ENCODE data around the gene FBXL17. TPM values are rescaled to one million over a fixed set of nuclear protein-coding genes. Genes with fewer than 3 reads are reported as not detected.

FBXL17 gene
- total RNA-seq, 4 donors from 2014 or later, result 14.4 to 22.0 (median 16.6) TPM

DNA sequence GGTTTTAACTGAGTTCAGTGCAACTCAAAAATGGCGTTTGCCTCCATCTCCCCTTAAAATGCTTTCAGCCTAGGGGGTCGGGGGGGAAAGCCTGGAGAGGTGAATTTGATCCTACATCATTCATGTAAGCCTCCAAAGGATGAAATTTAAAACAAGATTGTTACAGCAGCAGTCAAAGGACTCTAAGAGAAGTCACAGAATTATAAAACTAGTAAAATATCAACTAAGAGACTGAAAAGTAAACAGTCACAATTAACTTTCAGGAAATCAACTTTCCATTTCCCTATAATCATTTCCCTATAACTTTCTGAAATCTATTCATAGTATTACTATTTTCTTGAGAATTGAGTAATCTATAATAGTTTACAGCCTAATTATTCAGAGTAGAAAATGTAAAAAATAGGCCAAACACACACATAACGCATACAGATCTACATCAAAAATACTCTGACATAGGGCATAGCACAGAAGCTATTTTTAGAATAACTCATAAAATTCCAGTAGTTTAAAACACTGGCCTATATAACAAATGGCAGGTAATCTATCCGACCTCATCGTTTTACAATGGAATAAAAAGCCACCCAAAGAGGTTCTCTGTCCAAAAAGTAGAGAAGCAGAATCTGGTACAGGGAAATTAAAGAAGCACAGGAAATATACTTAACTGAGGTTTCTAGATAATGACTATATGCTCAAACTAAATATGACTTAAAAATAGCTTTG, 37.6 kb downstream of the FBXL17 start:
- WGBS, result 92% methylated on average over 5 of the region's 5 CpGs
- Histone ChIP-seq H3K4me1 (no peaks in the 10 kb centered on the region), H3K27ac (replicated peaks in 1 of 4) (no peak overlapping the region), H3K9me3 (no peaks in the 10 kb centered on the region), H3K4me3 (no peak overlapping the region), H3K27me3 (no peaks in the 10 kb centered on the region), H3K36me3 (peaks cover 0 to 4% (median 0%) of the 10 kb centered on the region in 4 donors)
- DNase-seq (ENCODE audit: extremely low spot score), result no peak
- intact Hi-C loops (cut with DNase I), result loop anchor here (5.0 kb wide), 1 partner anchor 82 kb away; no protein-coding TSS in a partner anchor
- no peak for TF ChIP-seq EP300 (IDR thresholded peaks at IDR 0.05)

DNA sequence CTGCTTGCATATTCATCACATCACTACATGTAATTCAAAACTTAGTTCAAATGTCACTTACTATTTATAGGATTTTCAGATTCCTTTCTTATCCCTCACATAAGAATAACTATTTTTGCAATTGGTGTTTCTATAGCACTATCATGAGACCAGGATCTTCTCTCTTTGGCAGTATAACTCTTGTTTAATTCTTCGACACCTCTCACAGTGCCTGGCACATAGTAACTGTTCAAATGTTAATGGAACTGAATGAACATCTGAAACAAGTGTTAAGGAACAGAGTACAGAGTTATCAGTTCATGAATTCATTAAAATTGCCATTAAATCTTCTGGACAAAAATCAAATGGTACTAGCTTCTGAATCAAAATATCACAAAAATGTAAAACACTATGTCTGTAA, 40.0 kb downstream of the FBXL17 start:
- H3K9me3 ChIP-seq, result no peaks in the 10 kb centered on the region
- peaks cover 0 to 4% (median 0%) of the 10 kb centered on the region in 4 donors for H3K36me3 ChIP-seq
- TF ChIP-seq, protein P1, sequence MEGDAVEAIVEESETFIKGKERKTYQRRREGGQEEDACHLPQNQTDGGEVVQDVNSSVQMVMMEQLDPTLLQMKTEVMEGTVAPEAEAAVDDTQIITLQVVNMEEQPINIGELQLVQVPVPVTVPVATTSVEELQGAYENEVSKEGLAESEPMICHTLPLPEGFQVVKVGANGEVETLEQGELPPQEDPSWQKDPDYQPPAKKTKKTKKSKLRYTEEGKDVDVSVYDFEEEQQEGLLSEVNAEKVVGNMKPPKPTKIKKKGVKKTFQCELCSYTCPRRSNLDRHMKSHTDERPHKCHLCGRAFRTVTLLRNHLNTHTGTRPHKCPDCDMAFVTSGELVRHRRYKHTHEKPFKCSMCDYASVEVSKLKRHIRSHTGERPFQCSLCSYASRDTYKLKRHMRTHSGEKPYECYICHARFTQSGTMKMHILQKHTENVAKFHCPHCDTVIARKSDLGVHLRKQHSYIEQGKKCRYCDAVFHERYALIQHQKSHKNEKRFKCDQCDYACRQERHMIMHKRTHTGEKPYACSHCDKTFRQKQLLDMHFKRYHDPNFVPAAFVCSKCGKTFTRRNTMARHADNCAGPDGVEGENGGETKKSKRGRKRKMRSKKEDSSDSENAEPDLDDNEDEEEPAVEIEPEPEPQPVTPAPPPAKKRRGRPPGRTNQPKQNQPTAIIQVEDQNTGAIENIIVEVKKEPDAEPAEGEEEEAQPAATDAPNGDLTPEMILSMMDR (IDR thresholded peaks at IDR 0.05), result no peak
- TF ChIP-seq POLR2AphosphoS5 (IDR thresholded peaks at IDR 0.05), result no peak
- no peak for TF ChIP-seq POLR2A (IDR thresholded peaks at IDR 0.05; ENCODE audit: low read depth)
- no peak for TF ChIP-seq EP300 (IDR thresholded peaks at IDR 0.05)
- H3K27ac ChIP-seq (replicated peaks in 1 of 4), result no peak overlapping the region
- H3K4me3 ChIP-seq, result no peak overlapping the region
- intact Hi-C loops (cut with DNase I), result loop anchor here (5.0 kb wide), 1 partner anchor 80 kb away; no protein-coding TSS in a partner anchor
- DNase-seq (ENCODE audit: extremely low spot score), result no peak
- WGBS, result 90% methylated on average over 1 of the region's 1 CpG
- H3K4me1 ChIP-seq, result no peaks in the 10 kb centered on the region
- H3K27me3 ChIP-seq, result no peaks in the 10 kb centered on the region

DNA sequence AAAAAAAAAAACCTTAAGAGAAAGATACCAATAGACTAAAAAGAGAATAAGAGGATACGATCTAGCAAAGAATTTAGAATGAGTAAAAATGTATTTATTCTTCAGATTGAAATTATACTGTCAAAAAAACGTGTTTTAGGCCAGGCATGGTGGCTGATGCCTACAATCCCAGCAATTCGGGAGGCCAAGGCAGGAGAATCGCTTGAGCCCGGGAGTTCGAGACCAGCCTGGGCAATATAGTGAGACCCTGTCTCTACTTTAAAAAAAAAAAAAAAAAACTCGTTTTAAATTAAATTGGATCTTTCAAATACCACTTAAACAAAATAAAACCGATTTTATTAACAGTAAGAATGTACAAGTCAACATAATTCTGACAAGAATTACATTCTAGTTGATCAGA, 41.8 kb downstream of the FBXL17 start:
- Histone ChIP-seq H3K27ac (replicated peaks in 1 of 4) (no peak overlapping the region), H3K9me3 (no peaks in the 10 kb centered on the region), H3K4me1 (no peaks in the 10 kb centered on the region), H3K4me3 (no peak overlapping the region), H3K36me3 (peaks cover 0 to 4% (median 0%) of the 10 kb centered on the region in 4 donors), H3K27me3 (no peaks in the 10 kb centered on the region)
- intact Hi-C loops (cut with DNase I), result loop anchor here (5.0 kb wide), 1 partner anchor 78 kb away; no protein-coding TSS in a partner anchor
- 94% methylated on average over 8 of the region's 8 CpGs for WGBS
- TF ChIP-seq EP300 (IDR thresholded peaks at IDR 0.05) (no peak), POLR2A (IDR thresholded peaks at IDR 0.05; ENCODE audit: low read depth) (no peak), POLR2AphosphoS5 (IDR thresholded peaks at IDR 0.05) (no peak)
- TF ChIP-seq, protein P1 (IDR thresholded peaks at IDR 0.05), result no peak
- DNase-seq (ENCODE audit: extremely low spot score), result no peak

DNA sequence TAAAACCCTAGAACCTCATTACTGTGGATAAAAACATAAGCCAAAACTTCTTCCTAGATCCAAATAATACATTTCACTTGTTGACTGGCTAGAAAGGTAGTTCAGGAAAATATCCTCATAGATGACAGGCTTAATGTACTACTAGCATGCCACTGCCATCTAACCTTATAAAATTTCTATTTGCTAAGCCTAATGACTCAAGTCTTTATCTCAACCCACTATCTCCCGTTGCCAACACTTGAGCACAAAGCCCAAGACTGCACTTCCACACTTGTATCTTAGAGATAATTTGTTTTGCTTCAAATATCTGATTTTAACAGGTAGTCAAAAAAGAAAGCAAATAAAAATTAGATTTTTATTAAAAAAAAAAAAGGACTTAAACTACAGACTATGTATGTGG, 42.7 kb downstream of the FBXL17 start:
- WGBS, result 100% methylated on average over 1 of the region's 1 CpG
- no peak for TF ChIP-seq POLR2AphosphoS5 (IDR thresholded peaks at IDR 0.05)
- no peak for TF ChIP-seq EP300 (IDR thresholded peaks at IDR 0.05)
- TF ChIP-seq, protein P1 (IDR thresholded peaks at IDR 0.05), result no peak
- no peak for TF ChIP-seq POLR2A (IDR thresholded peaks at IDR 0.05; ENCODE audit: low read depth)
- Histone ChIP-seq H3K36me3 (peaks cover 0 to 4% (median 0%) of the 10 kb centered on the region in 4 donors), H3K27me3 (no peaks in the 10 kb centered on the region), H3K4me1 (no peaks in the 10 kb centered on the region), H3K27ac (replicated peaks in 1 of 4) (no peak overlapping the region), H3K9me3 (no peaks in the 10 kb centered on the region), H3K4me3 (no peak overlapping the region)
- DNase-seq (ENCODE audit: extremely low spot score), result no peak
- intact Hi-C loops (cut with DNase I), result no loop called here

- no peak overlapping the region for H3K27ac ChIP-seq (replicated peaks in 1 of 4)
- H3K9me3 ChIP-seq, result no peaks in the 10 kb centered on the region
- H3K4me1 ChIP-seq, result no peaks in the 10 kb centered on the region
- TF ChIP-seq POLR2A (IDR thresholded peaks at IDR 0.05; ENCODE audit: low read depth), result no peak
- TF ChIP-seq, protein P1 (IDR thresholded peaks at IDR 0.05), result no peak
- no peak for TF ChIP-seq POLR2AphosphoS5 (IDR thresholded peaks at IDR 0.05)
- TF ChIP-seq EP300 (IDR thresholded peaks at IDR 0.05), result no peak
- no peak overlapping the region for H3K4me3 ChIP-seq
- intact Hi-C loops (cut with DNase I), result no loop called here
- WGBS, result 96% methylated on average over 2 of the region's 2 CpGs
- no peaks in the 10 kb centered on the region for H3K36me3 ChIP-seq
- no peak for DNase-seq (ENCODE audit: extremely low spot score)
- H3K27me3 ChIP-seq, result no peaks in the 10 kb centered on the region
These were observed 47.7 kb downstream of the FBXL17 start for GRCh38 chr5:108334225-108334624.

All from esophagus muscularis mucosa (tissue), 4 donors.